Measurements from ENCODE around the gene THRA. TPM values are rescaled to one million over a fixed set of nuclear protein-coding genes. Genes with fewer than 3 reads are reported as not detected.
A peak's percentile ranks its signal among the peaks of the same experiment; 100 is the strongest.

THRA gene
- total RNA-seq, 1 donor = 31.0 TPM

DNA sequence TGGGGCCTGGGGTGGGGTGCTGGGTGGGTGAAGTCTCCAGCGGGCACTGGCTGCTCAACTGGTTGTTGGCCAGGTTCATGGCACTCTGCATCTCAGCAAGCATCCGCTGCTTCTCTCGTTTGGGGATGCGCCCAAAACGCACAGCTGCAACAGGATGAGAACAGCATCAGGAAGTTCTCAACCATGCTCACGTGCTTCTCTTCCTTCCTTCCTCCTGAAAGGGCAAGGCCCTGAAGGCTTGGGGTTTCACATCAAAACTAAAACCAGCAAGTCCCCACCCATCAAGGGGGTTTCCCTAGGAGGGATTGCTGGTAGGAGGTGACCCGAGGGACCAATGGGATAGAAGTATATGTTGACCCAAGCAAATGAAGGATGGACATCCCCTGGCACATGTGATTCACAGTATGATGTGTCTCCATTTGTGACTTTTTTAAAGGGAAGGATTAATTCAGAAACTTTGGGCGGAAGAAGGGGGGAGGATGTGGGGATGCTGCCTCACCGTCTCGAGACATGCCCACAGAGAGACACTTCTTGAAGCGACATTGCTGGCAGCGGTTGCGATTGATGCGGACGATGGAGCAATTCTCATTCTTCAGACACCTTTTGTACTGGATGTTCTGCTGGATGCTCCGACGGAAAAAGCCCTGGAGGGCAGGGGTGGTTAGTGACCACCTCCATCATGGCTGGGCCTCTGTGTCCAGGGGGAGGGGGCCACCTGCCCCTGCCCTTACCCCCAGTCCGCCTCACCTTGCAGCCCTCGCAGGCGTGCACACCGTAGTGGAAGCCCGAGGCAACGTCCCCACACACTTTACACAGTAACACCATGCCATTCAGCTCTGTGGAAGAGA lies 33.4 kb downstream of the THRA start:
- DNase-seq (ENCODE audit: low read depth in 2 of 3, low spot score in 2 of 3) = peak; percentile 61 to 78 (median 77)

DNA sequence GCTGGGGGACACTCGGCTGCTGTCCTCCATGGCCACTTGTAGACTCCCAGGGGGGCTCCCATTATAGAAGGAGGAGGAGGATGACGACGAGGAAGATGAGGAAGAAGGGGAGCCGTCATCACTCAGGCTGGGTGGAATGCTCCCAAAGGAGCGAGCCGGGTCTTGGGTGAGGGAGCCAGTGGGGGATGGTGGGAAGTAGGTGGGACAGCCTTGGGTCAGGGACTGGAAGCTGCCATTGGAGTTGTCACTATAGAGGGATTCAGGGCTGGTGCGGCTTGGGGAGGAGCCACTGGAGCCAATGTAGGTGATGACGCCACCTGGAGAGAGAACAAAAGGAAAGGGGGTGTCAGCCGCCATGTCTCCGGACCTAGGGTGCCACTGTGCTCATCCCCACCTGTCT lies 34.3 kb downstream of the THRA start:
- no peak for DNase-seq (ENCODE audit: low read depth in 2 of 3, low spot score in 2 of 3)

DNA sequence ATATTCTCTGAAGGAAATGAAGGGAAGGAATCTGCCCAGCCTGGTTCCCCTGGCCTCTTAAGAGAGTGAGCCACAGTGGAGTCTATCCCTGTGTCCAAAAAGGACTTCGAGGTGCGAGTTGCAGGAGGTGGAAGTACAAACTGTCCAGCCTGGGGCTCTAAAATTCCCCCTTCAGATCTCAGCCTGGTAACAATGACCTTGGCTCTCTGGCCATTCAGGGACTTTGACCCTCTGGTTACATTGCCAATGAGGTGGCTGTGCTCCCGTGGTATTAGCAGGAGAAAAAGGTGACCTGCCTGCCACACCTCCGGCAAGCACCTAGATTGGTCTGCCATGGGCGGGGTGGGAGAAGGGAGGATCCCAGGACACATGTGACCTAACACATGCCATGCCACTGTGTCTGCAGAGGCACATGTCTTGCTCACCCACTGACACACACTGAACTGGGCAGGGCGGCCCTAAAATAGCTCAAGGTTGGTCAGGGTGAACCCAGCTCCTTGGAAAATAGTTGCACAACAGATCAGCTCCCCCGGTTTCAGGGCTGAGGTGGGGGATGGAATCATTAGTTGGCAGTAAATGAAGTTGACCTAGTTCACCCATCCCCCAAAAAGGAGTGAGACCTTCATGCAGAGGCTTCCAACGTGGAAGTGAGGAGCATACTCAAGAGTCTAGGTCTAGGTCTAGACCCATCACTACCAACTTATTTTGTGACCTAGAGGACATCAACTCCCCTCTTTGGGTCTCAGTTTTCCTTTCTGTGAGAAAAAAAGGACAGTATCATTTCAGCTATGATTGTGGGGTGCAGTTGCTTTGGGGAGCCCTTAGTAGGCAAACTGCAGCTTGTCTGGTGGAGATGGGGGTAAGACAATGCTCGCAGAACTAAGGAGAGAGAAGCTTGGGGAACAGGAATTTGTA lies 35.4 kb downstream of the THRA start:
- DNase-seq (ENCODE audit: low read depth in 2 of 3, low spot score in 2 of 3) = no peak

DNA sequence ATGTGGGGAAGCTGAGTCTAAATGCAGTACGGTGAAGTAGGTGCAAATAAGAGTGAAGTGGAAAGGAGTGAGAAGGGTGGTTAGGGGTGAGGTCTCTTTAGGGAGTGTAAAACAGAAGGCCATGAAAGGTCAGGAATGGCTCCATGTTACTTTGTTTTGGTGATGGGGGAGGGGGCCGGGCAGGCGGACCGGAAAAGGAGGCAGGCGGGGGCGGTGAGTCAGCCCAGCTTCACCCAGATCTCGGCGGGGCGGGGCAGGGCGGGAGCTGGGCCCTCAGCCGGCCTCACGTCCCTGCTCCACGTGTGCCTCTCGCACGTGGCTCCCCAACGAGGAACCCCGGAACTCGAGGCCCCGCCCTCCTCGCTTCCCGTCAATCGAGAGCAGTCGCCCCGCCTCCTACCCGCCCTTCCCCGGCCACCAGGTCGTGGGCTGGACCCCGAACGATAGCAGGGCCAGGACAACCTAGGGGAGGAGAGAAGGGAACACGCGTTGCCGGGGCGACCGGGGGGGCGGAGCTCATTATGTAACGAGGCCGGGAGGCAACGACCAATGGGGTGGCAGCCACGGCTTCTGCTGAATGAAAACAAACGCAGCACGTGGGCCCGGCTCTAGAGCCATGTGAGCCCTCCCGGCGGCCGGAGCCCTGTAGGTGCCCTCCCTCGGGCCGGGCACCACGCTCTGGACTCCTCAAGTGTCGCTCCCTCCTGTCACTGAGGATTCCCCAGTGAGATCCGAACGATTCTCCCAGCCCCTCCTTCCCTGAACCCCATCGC lies 36.3 kb downstream of the THRA start:
- DNase-seq (ENCODE audit: low read depth in 2 of 3, low spot score in 2 of 3) = peak; percentile 93 to 95 (median 94)

DNA sequence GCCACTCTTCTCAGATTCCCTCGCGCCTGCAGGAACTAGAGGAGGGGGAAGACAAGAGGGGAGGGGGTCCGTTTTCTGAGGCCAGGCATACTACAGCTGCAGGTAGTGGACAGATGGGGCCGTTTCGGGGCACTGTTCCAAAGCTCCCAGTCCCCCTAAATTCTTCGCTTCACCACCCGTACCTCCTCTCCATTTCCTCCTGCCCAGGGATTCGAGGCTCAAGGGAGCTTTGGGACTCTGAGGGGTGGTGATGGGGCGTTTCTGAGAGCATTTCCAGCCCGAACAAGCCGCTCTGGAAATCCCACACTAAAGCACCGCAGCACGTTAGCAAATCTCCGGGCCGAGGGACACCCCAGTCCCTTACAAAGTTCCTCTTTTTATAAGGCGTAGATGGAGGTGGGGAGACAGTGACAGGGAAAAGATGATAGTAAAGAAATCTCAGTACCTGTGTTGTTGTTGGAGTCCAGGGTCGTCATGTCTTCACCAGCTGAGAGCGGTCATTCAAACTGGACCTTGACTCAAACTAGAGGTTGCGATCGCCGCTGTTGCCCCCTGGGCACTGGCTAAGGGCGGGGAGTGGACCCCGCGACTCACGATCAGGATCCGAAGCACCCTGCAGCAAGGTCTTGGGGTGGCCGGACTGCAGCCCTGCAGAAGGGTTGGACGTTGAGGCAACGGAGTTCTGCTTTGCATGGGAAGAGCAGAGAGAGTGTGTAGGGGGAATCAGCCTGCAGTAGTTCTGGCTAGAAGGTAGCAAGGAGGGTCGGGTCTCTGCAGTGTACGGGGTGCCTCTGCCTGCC lies 37.1 kb downstream of the THRA start:
- DNase-seq (ENCODE audit: low read depth in 2 of 3, low spot score in 2 of 3) = peak in 2 of 3 donors; percentile 35 to 41

DNA sequence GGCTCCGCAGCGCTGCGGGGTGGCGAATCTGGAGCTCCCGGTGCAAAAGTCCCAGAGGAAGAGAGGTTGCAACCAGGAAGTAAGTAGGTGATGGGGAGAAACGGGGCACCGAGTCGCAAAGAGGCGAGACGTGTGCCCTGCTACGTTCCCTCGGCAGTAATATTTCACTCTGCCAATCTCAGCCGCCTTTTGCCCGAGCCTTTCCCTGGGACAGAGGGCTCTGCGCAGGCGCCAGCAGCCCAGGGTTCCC lies 37.6 kb downstream of the THRA start, which contains the start of gene NR1D1:
Gene NR1D1 (minus strand): TSS at position 171 of the 250 bp plus-strand sequence. CDS start 495 bp downstream, outside the sequence.
- no peak for DNase-seq (ENCODE audit: low read depth in 2 of 3, low spot score in 2 of 3)

DNA sequence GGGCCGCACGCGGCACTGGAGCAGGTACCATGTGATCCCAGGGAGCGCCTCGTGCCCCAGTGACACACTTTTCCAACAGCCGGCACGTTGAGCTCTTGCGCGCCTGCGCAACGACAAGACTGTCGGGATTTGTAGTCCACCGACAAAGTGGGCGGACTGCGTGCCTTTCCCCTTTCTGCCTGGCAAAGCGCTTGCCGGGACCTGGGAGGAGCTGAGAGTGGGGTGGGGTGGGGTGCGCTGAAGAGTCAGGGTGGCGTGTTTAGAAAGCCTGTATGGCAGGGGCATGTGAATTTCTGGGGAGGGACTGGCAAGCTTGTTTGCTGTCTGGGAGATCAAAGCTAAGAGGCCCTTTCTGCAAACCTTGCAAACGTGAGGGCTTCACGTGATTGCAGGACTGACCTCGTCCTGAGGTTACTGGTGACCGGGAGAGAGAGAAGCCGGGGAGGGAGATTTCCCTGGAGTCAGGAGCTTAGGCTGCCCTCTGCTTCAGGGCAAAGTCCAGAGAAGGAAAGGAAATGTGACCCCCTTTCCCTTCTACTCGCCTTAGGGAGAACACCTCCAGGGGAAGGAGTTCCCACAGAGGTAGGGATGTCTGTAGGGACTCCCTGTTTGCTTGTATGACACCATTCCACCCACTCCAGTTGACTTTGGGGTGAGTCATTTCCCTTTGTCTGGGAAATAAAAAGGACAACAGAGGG lies 38.1 kb downstream of the THRA start:
- DNase-seq (ENCODE audit: low read depth in 2 of 3, low spot score in 2 of 3) = peak in 2 of 3 donors; percentile 89 to 90

DNA sequence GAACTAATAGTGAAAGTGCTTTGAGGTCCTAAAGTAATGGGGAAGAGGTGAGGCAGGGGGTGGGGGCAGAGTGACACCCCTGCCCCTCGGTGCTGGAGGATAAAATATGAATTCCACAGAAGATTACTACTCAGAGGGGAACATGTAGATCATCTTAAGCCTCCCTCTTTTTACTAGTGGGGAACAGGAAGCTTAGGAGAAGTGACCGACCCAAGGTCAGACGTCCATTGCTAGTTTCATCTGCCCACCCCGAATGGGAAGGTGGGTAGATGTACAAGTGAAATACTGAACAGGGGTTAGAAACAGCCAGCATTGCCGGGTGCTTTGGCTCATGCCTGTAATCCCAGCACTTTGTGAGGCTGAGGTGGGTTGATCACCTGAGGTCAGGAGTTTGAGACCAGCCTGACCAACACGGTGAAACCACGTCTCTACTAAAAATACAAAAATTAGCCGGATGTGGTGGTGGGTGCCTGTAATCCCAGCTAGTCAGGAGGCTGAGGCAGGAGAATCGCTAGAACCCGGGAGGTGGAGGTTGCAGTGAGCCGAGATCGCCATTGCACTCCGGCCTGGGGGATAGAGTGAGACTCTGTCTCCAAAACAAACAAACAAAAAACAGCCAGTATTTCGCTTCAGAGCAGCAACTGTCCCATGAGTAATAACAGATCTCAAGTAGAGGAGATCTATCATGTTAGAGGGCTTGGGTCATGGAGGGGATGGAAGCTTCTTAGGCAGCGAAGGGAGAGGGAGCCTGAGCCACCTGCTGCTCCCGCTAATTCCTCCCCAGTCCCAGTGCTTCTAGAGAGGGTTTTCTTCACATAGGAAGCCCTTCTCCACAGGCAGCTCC lies 38.8 kb downstream of the THRA start:
- no peak for DNase-seq (ENCODE audit: low read depth in 2 of 3, low spot score in 2 of 3)

DNA sequence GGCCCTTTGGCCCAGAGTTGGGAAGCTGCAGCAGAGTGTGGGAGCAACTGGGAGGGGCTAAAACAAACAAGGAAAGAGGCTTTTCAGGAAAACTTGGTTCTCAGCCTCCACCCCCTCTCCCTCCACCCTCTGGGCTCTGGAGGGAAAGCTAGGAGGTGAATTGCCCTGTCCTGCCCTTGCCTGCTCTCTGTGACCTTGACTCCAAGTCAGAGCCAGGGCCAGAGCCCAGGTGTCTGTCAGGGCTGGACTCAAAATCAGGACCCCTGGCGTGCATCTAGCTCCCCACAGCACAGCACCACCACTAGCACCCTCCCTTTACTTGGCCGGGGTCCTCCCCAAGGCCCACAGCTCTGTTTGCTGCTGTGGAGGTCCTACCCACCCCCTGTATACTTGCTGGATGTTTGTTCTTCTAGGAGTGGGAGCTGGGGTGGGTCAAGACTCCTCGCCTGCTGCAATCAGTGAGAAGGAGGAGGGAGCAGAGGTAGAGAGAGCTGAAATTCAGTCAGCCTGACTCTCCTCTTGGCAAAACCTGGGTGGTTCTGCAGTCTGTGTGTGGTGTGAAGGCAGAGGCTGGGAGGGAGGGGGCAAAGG lies 40.4 kb downstream of the THRA start:
- DNase-seq (ENCODE audit: low read depth in 2 of 3, low spot score in 2 of 3) = no peak

DNA sequence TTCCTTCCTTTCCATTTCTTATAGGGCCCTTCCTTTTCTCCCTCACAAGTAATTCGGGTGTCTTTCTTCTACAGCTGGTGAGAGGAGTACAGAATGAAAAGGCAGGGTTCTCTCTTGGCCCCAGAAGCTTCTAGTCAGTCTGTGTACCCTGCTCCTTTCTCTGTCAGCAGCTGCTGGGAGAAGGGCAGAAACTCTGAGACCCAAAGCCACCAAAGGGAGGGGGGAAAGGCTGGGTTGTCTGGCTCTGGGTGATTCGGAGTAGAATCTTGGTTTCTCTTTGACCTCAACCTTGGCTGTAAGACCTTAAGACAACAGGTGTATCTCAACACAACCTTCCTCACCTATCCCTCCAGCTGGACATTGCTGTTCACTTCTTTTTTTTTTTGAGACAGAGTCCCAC lies 40.9 kb downstream of the THRA start:
- no peak for DNase-seq (ENCODE audit: low read depth in 2 of 3, low spot score in 2 of 3)

DNA sequence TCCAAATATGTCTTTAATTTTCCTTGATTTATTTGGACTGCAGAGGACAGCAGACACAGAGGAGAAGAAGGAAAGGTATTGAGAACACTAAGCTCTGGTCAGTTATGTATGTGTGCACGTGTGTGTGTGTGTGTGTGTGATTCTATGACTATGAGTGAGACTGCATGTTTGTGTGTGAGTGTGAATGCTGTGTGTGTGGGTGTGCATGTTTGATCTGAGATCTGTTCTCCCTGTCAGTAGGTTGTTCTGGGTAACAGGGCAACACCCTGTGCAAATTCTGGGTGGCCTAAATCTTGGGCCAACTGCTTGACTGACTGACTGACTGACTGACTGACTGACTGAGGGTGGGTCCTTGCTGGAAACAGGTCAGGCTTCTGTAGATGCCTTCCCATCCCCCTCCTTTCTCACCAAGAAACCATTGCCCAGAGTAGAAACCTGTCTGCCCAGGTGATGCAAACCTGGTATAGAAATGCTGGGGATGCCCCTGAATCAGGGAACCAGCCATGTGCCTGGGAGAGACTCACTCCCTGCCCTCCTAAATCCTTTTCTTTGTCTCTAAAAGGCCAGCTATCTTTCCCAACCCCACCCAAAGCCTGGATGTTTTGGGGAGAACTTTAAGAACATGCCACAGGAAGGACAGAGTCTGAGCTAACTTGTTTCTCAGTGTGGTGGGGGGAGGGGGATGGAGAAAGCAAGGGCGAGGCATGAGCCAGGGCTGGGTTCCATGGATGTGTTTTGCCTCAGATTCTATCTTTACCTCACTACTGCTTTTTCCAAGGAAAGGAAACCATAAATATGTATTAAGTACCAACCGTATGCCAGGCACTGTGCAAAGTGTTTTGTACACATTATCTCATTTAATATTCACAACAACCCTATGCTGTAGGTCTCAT lies 42.1 kb downstream of the THRA start:
- DNase-seq (ENCODE audit: low read depth in 2 of 3, low spot score in 2 of 3) = no peak

DNA sequence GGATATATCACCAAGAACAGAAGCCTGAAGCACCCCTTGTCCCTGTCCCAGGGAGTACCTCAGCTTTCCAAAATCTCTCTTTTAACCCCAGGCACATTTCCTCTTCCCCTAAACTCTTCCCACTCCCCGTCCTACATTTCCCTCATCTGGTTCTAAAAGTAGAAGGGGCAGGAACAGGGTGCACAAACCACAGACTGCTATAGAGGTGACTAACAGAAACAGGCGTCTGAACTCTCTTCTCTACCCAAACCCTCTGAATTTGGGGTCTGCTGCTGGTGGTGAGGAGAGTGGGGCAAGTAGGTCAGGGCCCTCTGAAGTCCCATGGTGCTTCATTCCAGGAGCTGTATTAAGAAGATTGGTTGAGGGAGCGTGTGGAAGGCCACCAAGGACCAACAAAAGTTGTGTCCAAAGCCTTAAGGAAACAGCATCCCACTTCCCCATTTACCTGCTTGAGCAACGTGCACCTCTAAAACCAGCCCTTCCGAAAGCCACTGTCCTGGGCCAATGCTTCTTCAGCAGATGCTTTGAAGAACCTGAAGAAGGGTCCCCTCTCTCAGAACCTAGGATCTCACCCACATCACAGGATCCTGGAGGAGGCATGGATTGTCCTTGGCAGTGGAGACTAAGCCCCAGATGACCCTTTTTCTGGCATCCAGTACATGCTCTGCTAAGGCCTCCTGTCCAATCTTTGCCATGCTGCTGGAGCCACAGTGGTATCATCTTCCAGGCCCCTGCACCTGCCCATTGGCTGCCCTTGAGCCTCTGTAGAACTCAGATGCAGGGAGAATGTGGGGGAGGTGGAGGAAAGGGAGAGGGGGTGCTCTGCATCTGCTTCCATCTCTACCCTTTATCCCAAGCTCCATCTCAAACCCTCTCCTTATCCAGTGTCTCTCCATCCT lies 43.3 kb downstream of the THRA start:
- no peak for DNase-seq (ENCODE audit: low read depth in 2 of 3, low spot score in 2 of 3)

DNA sequence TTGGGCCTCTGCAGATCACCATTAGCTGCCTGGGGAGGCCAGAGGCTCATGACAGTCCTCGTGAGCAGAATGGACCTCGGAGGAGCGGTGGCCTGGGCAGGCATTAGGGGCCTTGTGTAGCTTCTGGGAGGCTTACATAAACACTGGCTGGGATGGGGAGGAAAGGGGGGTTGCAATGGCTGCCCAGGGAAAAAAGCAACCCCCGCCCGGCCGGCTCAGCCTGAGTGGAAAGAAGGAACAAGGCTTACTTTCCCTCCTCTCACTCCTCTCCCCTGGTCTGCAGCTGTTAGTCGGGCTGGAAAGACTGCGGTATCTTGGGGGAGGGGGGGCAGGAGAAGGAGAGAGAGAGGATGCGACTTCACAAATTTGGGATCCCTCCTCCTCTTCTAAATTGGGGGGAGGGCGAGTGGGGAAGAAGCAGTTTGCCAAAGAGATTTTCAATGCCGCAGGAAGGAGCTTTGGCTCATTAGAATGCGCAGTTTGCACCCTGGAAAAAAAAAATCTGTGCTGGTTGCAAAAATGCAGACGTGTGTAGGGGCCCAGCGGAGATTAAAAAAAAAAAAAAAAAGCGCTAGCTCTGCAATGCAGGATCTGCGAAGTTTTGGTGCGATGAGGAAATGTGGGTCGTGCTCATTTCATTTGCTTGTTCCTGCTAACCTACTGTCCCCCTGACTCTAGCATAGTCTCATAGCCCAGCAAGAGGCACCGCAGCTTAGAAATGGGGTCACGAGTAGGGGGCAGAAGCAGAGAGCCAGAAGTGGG lies 44.2 kb downstream of the THRA start:
- peak in 1 of 3 donors; percentile 25 for DNase-seq (ENCODE audit: low read depth in 2 of 3, low spot score in 2 of 3)

DNA sequence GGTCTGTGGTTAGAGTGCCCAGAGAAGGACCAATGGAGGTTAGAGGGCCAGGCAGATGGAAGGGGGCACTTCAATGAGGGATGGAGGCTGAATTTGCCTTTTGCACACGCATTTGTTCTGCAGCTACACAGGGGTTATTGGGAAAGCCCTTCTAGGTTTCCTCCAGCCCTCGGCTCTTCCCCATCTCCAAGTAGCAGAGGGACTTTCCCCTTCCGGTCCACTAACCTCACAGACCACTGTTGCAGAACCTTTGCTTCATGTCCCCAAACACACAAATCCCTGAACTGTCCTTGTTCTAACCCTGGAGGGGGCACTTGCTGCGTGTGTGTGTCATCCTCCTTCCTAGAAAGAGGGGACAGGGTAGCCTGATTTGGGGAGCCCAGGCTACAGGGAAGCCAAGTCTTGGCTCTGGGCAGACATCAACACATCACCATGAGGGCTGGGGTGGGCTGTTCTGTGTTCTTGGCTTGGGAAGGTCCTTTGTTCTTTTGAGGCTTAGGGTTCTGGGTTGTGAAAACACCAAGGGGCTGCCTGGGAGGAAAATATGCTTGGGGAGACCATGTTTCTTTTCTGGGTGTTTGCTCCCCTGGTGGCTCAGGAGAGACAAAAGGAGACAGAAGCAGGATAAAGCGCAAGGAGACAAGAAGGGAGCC lies 44.9 kb downstream of the THRA start:
- DNase-seq (ENCODE audit: low read depth in 2 of 3, low spot score in 2 of 3) = peak in 1 of 3 donors; percentile 35
